Colon (tissue), 2 donors: ENCODE results near the gene SMPD1.

Experiments used
- FAIRE-seq: peaks from 2 replicates; lab custom pipeline; 2012; peaks lifted over from hg19 to GRCh38; lab: Jason Lieb, UNC
- donor health status: control.
- donor health status: control.

SMPD1 gene

DNA sequence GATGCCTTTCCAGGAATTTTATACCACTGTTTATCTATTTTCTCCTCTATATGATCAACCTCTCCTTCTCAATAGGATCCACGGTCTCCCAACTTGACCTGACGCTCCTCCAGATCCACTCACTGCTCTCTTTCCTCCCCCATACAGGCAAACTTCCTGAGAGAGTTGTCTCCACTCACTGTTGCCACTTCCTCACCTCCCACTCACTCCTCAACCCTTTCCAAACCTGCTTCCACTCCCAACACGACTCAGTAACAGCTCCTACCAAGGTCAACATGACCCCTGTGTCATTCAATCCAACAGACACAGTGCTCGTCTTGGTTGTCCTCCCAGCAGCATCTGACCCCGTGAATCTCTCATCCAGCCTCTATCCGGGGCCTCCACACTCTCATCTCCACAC lies 25.5 kb downstream of the SMPD1 start:
- FAIRE-seq = no peak

DNA sequence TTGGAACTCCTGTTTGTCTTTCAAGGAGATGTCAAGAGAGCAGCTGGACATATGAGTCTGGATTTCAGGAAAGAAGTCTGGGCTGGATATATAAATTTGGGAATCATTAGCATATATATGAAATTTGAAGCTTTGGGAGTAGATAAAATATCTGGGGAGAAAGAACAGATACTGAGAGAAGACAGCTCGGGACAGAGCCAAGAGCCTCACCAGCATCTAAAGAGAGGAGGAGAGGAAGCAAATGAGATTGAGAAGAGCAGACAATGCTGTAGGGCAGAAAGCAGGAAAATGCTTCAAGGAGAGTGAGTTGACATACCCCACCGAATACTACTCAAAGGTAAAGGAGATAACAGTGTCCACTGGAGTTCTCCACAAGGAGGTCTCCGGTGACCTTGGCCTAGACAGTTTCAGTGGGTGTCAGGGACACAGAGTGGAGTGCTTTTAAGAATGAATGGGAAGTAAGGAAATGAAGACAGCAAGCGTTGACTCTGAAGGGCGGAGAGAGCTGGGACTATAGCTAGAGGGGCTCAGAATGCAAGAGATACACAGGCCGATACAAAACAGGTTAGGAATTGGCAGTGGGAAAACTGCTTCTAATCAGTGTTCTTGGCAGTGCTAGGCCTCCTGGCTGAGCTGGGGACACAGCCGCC lies 27.8 kb downstream of the SMPD1 start:
- no peak for FAIRE-seq

DNA sequence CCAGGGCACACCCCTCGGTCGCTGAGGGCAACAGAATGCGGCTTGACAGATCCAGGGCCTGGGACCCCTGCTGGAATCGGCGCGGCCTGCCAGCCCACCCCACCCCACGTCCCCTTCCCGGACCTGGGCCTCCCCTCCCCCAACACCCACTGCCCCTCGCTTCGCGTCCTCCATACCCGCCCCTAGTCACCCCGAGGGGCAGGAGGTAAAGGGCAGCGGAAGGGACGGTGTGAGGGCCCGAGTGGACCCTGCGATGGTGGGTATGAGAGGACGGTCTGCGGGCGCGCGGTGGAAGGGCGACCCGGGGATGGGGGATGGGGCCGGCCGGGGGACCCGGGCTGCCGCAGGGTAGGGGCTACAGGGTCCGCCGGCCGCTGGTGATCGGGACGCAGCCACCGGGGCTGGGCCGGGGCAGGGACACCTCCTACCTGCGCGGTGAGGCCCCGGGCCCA lies 28.3 kb downstream of the SMPD1 start:
- no peak for FAIRE-seq

DNA sequence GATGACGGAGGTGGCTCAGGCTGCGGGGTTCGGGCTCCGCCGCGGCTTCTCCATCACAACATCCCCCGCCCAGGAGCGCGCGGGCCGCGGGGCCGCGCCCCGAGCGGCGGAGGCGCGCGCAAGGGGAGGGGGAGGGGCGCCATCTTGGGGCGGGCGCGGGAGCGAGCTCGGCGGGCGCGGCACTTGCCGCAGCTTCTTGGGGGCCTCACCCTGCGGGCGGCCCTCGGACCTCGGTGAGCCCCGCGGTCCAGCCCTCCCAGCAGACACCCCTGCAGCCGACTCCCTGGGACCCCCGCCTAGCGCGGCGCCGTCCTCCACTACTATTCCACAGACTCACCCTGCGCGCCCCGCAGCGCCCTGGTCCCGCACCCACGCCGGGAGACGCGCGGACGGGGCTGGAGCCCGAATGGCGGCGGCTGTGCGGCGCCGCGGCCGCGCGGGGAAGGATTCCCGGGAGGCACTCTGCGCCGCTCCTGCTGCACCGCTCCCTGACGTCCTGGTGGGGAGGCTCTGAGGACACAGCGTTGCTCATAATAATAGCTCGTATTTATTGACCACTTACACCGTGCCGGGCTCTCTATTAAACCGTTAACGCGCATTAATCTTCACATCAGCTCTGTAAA lies 28.8 kb downstream of the SMPD1 start, which contains the start of gene APBB1:
Gene APBB1, minus strand, starts transcription at position 86 of the 623 bp plus-strand sequence. CDS start 7,747 bp downstream, outside the sequence.
- no peak for FAIRE-seq

DNA sequence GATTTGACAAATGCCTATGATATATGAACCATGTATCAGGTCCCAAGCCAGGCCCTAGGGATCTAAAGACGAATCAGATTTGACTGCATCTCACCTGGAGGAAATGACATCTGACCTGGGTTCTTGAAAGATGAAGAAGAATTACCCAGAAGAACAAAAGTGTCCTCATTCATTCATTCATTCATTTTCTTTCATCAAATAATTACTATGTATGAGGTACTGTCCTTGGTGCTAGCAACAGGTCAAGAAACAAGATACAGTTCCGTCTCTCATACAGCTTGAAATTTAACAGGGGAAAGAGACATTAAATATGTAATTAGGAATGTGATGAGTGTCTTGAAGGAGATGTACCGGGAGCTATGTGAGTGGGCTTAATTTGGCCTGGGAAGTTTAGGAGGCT lies 30.4 kb downstream of the SMPD1 start:
- no peak for FAIRE-seq

DNA sequence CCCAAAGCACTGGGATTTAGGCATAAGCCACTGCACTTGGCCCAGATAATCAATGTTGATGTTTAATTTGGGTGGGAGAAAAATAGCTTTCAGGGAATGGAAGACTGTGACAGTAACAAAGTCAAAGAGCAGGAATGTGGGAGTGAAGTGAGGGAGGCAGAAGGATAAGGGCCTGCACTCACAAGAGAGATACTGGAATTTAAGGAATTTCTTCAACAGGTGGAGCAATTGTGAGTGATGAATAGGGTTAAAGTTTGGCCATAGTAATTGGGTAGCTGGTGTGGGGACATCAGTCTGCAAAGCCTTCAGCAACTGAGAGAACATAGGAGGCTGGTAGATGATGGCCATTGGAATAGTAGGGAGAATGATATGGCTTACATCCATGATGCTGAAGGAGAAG lies 37.2 kb downstream of the SMPD1 start:
- FAIRE-seq = no peak

DNA sequence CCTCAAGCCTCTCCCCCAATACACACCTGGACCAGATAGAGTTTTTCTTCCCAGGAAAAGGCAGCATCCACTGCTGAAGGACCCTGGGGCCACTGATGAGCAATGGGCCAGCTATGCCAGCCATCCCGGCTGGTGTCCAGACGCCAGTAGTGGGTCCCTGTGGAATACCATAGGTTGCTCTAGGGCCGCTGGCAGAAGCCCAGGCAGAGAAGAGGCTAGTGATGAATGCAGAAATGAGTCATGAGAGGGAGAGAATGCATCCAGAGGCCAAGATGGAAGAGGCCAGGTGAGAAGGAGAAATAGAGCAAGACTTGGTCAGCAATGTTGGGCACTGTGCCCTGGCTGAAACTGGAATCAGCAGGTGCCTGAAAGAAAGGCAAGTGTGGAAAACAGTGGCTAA lies 41.6 kb downstream of the SMPD1 start:
- no peak for FAIRE-seq

DNA sequence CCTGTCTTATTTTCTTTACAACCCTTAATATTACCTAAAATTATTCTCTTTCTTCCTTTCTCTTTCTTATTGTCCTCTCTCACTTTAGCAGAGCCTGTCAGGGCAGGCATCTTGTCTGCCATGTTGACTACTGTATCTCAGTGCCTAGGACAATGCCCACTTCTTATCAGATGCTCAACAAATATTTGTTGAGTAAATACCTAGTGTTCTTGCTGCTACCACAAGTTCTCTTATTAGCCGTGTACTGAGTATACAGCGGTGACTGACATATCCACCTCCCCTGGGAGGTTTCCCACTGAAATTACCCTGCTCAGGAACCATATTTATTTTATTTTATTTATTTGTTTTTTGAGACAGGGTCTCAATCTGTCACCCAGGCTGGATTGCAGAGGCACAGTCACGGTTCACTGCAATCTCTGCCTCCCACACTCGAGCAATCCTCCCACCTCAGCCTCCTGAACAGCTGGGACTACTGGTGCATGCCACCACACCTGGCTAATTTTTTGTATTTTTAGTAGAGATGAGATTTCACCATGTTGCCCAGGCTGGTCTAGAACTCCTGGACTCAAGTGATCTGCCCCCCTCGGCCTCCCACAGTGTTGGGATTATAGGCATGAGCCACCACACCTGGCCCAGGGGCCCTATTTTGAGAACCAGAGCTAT lies 43.9 kb downstream of the SMPD1 start:
- FAIRE-seq = no peak

DNA sequence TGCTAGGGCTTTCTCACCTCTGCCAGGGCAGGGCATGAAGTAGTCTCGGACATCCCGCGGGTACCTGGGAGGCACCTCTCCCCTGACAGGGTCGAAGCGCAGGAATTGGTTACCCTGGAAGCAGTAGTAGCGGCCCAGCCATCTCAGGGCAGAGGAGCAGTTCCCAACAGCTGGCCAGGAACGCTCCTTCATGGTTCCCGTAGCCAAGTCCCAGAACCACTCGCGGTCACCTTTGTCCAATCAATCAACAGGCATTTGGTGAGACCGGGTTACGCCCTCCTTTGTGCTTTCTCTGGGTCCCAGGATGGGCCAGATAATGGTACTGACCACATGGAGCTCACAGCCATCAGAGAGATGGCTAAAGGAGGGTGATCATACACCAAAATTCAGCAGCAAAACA lies 47.1 kb downstream of the SMPD1 start:
- FAIRE-seq = no peak

DNA sequence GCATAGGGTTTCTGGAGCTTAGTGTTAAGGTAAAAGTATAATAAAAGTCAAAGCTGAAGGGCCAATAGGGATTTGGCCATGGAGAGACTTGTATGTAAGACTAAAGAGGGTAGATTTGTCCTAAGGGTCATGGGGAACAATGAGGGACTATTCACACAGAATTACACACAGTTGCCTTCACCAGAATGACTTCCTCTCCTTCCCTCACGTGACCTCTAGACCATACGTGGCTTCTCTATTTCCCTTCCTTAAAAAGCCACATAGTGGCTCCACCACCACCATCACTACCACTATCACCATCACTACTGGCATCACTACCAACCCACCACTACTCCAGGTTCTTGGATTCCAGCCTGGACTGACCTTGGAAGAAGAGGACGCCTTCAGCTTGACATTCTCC lies 47.7 kb downstream of the SMPD1 start:
- FAIRE-seq = no peak

DNA sequence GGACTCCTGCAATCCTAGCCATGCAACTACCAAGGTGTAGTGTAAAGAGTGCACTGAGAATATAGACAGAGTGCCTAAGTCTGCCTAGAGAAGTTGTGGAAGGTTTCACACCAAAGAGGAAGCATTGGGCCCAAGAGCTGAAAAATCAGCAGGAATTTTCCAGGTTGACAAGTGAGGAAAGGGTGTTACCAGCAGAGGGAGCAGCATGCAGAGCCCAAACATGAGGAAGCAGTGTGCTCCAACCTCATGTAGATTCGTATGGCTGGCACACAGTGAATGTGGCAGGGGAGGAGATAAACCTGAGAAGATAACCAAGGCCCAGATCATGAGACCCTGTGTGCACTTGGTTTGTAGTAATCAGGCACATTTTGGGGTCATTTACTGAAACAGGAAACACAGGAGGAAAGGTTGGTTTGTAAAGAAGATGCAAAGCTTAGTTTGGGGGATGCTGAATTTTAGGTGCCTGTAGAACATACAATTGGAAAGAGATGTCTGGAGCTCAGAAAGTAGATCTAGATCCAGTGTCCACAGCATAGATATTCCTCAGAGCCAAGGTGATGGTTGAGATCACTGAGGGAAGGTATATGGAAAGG lies 48.8 kb downstream of the SMPD1 start:
- no peak for FAIRE-seq

DNA sequence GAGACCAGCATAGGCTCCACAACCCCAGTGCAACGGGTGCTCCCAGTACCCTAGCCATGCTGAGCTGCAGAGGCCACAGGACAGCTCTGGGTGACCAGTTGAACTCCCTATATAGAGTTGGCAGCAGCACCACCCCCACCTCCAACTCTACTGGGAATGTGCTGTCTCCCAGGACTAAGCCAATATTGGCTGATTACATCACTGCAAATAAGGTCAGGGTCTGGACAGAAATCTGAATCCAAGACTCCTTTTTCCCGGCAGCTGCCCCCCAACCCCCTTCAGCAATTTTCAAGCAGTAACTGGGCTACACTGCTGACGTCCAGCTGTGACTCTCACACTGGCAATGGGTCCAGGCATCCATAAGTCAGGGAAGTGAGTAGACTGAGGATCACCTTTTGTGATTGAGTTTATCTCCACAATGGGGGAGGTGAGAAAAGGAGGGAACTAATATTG lies 50.7 kb downstream of the SMPD1 start, which contains the start of gene HPX:
Gene HPX, minus strand, starts transcription at position 82 of the 453 bp plus-strand sequence. Its CDS starts 24 bp downstream, at position 58.
- FAIRE-seq = no peak

DNA sequence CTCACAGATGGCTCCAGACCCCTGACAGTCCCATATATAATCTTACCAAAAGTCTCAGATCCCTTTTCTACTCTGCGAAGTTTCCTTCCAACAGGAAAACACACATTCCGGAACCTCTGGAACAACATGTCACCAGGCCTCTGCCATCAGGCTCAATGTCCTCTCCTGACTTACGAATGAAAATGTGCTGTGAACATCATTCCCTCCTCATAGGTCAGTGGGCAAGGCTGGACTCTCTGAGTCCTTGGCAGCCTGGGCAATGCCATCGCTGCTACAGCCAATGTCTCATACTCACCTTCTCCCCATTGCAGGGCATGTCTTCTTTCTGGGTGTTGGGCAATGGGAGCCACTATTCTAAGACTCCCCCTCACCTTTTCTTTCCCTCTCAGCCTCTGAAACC lies 52.2 kb downstream of the SMPD1 start:
- no peak for FAIRE-seq

DNA sequence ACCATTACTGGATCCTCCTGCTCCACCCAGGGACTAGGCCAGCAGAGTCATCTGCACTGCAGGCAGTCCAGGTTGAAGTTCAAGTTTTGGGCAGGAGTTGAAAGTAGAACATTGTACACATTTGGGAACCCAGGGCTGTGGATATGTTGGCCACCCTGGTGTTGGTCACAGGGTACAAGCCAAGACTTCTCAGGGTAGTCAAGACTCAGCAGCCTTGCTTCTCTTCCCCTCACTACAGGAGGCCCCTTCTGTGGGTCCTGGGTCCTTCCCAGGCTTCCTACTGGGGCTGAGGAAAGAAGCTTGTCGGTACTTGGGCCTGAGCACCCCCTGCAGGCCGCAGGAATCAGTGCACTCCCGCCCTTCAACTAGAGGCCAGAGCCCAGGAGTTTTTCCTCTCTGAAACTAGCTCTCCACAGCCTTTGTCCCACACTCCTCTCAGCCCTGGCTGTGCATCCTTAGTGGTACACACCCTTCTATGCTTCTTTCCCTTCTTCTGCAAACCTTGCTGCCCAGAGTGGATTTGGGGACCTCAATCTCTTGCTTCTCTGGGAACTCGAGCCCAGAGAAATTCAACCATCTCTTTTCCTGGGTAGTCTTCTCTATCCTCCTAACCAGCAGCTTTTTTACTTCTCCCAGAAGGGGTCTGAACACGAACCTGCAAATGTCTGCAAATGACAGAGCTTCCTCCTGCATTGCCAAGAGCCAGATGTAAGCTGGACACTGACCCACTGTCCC lies 53.2 kb downstream of the SMPD1 start:
- FAIRE-seq = no peak
